DOHH2 (cell line): ENCODE results near the gene SLC35G2.
"Not testable (repeated sequence)": the region's sequence is repeated elsewhere in the genome, so short reads cannot be mapped to it uniquely, and the experiment has no call there.

Source experiments
- CTCF ChIP-seq: fragments of 200-600 bp; sonication (generic); IDR thresholded peaks from one replicate; pipeline ENCODE4 v1.5.1; 2014; ENCODE audit warnings: antibody characterized with exemption, mild to moderate bottlenecking, low read depth, low read length; ENCODE audit not compliant: poor library complexity, severe bottlenecking
- EZH2phosphoT487 ChIP-seq: fragments of 200-600 bp; sonication (generic); IDR thresholded peaks from 2 replicates; pipeline ENCODE4 v1.6.1; 2017; ENCODE audit warnings: borderline replicate concordance, mild to moderate bottlenecking, antibody characterized with exemption, low read length, moderate library complexity, mixed read lengths

DNA sequence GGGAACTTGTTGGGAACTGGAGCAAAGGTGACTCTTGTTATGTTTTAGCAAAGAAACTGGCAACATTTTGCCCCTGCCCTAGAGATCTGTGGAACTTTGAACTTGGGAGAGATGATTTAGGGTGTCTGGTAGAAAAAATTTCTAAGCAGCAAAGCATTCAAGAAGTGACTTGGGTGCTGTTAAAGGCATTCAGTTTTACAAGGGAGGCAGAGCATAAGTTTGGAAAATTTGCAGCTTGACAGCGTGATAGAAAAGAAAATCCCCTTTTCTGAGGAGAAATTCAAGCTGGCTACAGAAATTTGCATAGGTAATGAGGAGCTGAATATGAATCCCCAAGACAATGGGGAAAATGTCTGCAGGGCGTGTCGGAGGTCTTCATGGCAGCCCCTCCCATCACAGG lies 53.3 kb downstream of the SLC35G2 start:
- TF ChIP-seq CTCF, EZH2phosphoT487: not testable (repeated sequence)
